Fibroblast of skin of right quadriceps (primary cell): Measurements from ENCODE around the gene POLG.

ENCODE experiments used
- DNase-seq: peaks from one replicate; pipeline ENCODE4 v3.0.0-alpha.2; 2013

Gene POLG

GRCh38 chr15:89353991-89354390 is 19.4 kb upstream of the POLG start:
- no peak for DNase-seq

- DNase-seq = no peak
Observed at GRCh38 chr15:89352476-89352875, 17.9 kb upstream of the POLG start.

DNA sequence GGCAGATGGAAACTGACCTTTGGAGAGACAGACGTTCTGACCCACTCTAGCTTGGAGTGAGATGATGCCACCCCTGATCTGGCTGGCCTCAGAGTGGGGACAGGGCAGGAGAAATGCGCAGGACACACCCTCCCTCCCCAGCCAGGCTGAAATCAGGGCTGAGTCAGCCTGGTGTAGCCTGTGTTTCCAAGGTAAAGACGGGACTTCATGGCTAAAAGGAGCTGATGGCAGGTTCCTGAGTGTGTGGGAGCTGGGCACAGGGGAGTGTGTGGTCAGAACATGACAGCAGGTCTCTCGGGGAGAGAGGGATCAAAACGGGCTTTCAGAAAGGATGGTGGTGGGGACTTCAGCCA is 14.6 kb upstream of the POLG start:
- DNase-seq = no peak

- DNase-seq = no peak
Observed at GRCh38 chr15:89346516-89347231, 12.1 kb upstream of the POLG start.

GRCh38 chr15:89345248-89345647 is 10.6 kb upstream of the POLG start:
- no peak for DNase-seq

DNA sequence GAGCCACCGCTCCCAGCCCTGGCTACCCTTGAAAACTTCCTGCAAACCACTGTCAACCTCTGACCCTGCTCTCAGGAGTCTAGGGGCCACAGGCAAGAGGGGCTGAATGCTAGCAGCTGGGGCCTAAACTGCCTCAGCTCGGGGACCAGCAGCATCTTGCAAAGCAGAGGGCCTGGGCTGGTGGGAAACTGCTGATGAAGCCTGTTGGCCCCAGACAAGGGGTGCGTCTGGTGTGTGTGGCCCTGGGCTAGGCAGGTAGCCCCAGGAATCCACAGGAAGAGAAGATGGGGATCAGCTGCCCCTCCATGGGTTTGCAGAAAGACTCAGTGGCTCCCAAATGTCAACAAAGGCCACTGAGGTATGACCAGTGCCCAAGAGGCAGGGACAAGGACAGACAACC is 8.2 kb upstream of the POLG start:
- no peak for DNase-seq

GRCh38 chr15:89341316-89342005 is 6.8 kb upstream of the POLG start:
- no peak for DNase-seq

DNA sequence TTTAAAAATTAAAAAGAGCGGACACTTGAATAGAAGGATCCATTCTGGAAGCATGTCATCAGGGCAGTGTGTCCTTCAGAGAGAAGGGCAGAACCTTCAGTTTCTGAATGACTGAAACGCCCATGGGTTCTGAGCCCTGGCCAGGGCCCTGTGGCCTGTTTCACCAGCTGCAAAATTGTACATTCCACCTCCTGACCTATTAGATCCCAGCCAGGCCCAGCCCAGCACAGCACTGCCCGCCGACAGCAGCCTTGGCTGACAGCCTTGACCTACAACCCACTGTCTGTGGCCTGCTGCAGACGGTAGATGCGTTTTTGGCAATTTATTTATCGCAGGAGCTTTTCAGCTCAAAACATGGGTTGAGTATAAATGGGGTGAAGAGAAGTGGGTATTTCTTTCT is 5.9 kb upstream of the POLG start:
- no peak for DNase-seq

- no peak for DNase-seq
Observed at GRCh38 chr15:89338036-89338435, 3.4 kb upstream of the POLG start.

DNA sequence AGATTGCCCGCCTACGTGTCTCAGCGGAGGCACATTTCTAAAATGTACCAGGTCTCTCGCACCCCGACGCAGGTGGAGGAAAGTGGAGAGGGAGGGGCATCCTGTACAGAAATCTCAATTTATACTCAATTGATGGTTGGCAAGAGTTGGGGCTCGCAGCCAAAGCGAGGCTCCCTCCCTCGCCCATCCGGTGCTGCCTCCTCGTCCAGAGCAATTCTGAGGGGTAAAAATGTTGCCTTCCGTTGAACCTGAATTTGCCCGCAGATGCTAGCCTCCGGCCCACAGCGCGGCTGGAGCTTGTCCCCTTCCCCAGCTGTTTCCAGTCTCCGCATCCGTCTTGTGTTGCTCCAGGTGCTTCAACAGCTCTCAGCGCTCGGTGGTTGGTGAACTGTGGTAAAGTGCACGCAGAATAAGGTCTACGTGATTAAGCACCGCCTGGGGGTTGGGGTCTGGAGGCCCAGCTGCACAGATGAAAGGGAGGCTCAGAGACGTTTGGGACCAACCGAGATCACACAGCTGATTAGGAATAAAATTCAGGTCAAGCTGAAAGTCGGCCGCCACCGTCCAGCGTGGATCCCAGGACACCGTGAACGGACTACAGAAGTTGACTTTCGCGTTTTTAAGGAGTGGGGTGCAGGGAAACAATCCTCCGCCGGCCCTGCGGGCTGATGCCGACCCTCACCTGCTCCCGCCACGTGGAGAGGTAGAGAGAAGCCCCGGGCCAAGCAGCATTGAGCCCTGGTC is 846 bp upstream of the POLG start:
- no peak for DNase-seq

DNA sequence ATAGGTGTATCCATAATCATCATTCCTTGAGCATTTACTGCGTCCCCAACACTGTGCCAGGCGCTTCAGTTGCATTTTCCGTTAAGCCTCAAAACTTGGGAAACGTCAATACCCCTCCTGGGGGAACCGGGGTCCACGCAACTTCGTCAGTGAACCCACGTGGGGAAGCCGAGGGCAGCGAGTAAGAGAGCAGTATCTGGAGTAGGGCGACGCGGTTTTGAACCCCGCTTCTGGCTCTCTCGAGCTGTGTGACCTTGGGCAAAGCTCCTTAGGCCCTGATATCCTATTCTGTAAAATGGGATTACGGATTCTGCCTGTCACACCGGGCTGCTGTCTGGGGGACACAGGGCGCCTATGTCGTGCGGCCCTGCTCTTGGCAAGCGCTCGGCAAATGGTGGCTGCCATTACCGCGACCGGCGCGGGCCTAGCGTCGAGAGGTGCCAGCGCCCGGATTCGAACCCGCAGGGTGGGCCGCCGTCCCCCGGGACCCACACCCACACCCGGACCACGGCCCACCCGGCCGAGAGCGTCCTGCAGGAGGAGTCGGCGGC is 590 bp downstream of the POLG start:
- no peak for DNase-seq

- DNase-seq = no peak
Observed at GRCh38 chr15:89333011-89333860, 1.4 kb downstream of the POLG start.

- DNase-seq = peak; percentile 18
Observed at GRCh38 chr15:89332446-89332845, 2.2 kb downstream of the POLG start.

GRCh38 chr15:89330881-89331595 is 3.6 kb downstream of the POLG start:
- DNase-seq = no peak

DNA sequence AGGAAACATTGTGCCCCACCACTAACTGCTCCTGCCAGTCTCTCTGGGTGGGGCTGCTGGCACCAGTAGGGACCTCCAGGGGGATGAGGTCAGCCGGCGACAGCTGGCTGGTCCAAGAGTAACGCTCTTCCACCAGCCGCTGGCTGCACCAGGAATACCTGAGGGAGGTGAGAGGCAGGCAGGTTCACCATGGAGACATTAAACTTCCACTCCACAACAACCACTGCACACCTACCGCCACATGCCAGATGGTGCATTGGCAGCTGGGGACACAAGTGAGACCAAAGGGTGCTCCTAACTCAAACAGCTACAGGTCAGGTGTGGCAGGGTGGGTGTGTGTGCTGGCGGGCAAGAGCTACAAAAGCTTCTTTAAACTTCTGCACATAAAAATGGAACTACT is 4.5 kb downstream of the POLG start:
- no peak for DNase-seq

- DNase-seq = no peak
Observed at GRCh38 chr15:89329329-89330084, 5.1 kb downstream of the POLG start.

- DNase-seq = no peak
Observed at GRCh38 chr15:89328398-89329254, 6.0 kb downstream of the POLG start.

- no peak for DNase-seq
Observed at GRCh38 chr15:89327113-89327512, 7.5 kb downstream of the POLG start.

- no peak for DNase-seq
Observed at GRCh38 chr15:89326316-89326715, 8.3 kb downstream of the POLG start.

- no peak for DNase-seq
Observed at GRCh38 chr15:89325039-89325803, 9.4 kb downstream of the POLG start.
